Stimulated activated CD8-positive, alpha-beta memory T cell treated with anti-CD3 and anti-CD28 coated beads, Interleukin-4, amount 100 ng/mL, for 1 hour (primary cell): Measurements from ENCODE around the gene CCDC192.

Experiments
- DNase-seq, 2 donors: peaks; one replicate each; pipeline ENCODE4 v3.0.0-alpha.2; 2020; ENCODE audit warnings: low read depth in 2 of 2, low spot score in 1 of 2

Gene CCDC192

GRCh38 chr5:127872494-127872893 is 169.3 kb downstream of the CCDC192 start:
- no peak for DNase-seq

- no peak for DNase-seq
Observed at GRCh38 chr5:127875235-127876021, 172.2 kb downstream of the CCDC192 start.

GRCh38 chr5:127876384-127876783 is 173.2 kb downstream of the CCDC192 start:
- DNase-seq, result no peak

GRCh38 chr5:127878174-127878750 is 175.1 kb downstream of the CCDC192 start:
- no peak for DNase-seq

- no peak for DNase-seq
Observed at GRCh38 chr5:127884416-127884815, 181.2 kb downstream of the CCDC192 start.

- no peak for DNase-seq
Observed at GRCh38 chr5:127885176-127885575, 182.0 kb downstream of the CCDC192 start.

GRCh38 chr5:127886081-127886480 is 182.9 kb downstream of the CCDC192 start:
- DNase-seq, result no peak

GRCh38 chr5:127887282-127887681 is 184.1 kb downstream of the CCDC192 start:
- no peak for DNase-seq

GRCh38 chr5:127891942-127892341 is 188.8 kb downstream of the CCDC192 start:
- no peak for DNase-seq

- no peak for DNase-seq
Observed at GRCh38 chr5:127892467-127893207, 189.4 kb downstream of the CCDC192 start.

- DNase-seq, result no peak
Observed at GRCh38 chr5:127893232-127893631, 190.0 kb downstream of the CCDC192 start.

- no peak for DNase-seq
Observed at GRCh38 chr5:127894461-127894860, 191.3 kb downstream of the CCDC192 start.

- no peak for DNase-seq
Observed at GRCh38 chr5:127898551-127899213, 195.5 kb downstream of the CCDC192 start.

- no peak for DNase-seq
Observed at GRCh38 chr5:127899214-127899610, 196.0 kb downstream of the CCDC192 start.

GRCh38 chr5:127906562-127907204 is 203.5 kb downstream of the CCDC192 start:
- DNase-seq, result no peak

GRCh38 chr5:127907907-127908306 is 204.7 kb downstream of the CCDC192 start:
- DNase-seq, result no peak

- no peak for DNase-seq
Observed at GRCh38 chr5:127909066-127909465, 205.9 kb downstream of the CCDC192 start.

- DNase-seq, result no peak
Observed at GRCh38 chr5:127909821-127910220, 206.6 kb downstream of the CCDC192 start.

- DNase-seq, result no peak
Observed at GRCh38 chr5:127910307-127910956, 207.2 kb downstream of the CCDC192 start.

- DNase-seq, result no peak
Observed at GRCh38 chr5:127911619-127912018, 208.4 kb downstream of the CCDC192 start.

- DNase-seq, result no peak
Observed at GRCh38 chr5:127912411-127912810, 209.2 kb downstream of the CCDC192 start.
